ENCODE data around the gene SNF8. TPM values are rescaled to one million over a fixed set of nuclear protein-coding genes. Genes with fewer than 3 reads are reported as not detected.

Gene SNF8, protein sequence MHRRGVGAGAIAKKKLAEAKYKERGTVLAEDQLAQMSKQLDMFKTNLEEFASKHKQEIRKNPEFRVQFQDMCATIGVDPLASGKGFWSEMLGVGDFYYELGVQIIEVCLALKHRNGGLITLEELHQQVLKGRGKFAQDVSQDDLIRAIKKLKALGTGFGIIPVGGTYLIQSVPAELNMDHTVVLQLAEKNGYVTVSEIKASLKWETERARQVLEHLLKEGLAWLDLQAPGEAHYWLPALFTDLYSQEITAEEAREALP
- 100 and 149 TPM in 2 replicates for total RNA-seq

GRCh38 chr17:48944515-48945260 lies at the start of gene SNF8:
SNF8 (minus strand) TSS chr17:48944842; CDS start chr17:48944734, 108 bp downstream.

DNA sequence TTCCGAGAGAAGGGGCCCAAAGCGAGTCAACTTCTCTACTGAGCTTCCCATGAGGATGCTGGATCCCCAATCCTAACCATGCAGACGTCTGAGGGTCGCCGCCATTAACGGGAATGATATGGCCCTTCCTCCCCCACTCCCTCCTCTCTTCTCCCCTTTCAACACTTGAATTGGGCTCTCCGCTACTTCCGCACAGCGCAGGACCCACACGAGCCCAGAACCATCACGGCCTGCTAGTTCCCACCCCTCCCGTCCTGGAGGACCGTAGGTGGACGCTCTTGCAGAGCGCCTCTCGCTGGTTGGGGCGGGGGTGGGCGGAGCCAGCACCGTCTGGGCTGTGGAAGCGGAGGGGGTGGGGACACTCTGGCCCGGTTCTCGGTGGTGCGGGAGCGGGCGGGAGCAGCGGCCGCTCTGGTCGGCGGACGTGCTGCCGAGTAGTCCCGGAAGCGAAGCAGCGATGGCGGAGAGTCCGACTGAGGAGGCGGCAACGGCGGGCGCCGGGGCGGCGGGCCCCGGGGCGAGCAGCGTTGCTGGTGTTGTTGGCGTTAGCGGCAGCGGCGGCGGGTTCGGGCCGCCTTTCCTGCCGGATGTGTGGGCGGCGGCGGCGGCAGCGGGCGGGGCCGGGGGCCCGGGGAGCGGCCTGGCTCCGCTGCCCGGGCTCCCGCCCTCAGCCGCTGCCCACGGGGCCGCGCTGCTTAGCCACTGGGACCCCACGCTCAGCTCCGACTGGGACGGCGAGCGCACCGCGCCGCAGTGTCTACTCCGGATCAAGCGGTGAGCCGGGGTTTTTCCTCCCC lies 36.4 kb downstream of the SNF8 start, which contains the start of gene UBE2Z:
Gene UBE2Z, plus strand, starts transcription at position 361 of the 797 bp plus-strand sequence. Its CDS starts 97 bp downstream, at position 458.

Other genes with a start within 250 kb of the SNF8 start
- not detected in 2 replicates for gene PRAC1, start 222.3 kb downstream of the SNF8 start, total RNA-seq
- not detected in 2 replicates for gene PRAC2, start 221.7 kb downstream of the SNF8 start, total RNA-seq
- not detected in 2 replicates for gene HOXB13, start 216.1 kb downstream of the SNF8 start, total RNA-seq
- under 0.01 and 0.58 TPM in 2 replicates for gene TTLL6, start 127.6 kb downstream of the SNF8 start, total RNA-seq
- gene CALCOCO2, start 113.8 kb downstream of the SNF8 start, total RNA-seq = 48.1 and 67.9 TPM in 2 replicates
- gene ATP5MC1, start 52.1 kb downstream of the SNF8 start, total RNA-seq = 42.5 and 43.9 TPM in 2 replicates
- gene UBE2Z, start 36.4 kb downstream of the SNF8 start, total RNA-seq = 66.6 and 118 TPM in 2 replicates
- gene GIP, start 23.8 kb upstream of the SNF8 start, total RNA-seq = 0.33 TPM in 1 of 2 replicates, not detected in the other
- 2.6 and 3.3 TPM in 2 replicates for gene IGF2BP1, start 52.5 kb upstream of the SNF8 start, total RNA-seq
- gene B4GALNT2, start 187.9 kb upstream of the SNF8 start, total RNA-seq = not detected in 2 replicates